Nucleus accumbens (tissue), 56 donors: ENCODE data around the gene DLGAP5.

Experiments used
- DNase-seq, 56 donors: peaks; one replicate each; lab custom pipeline; 2025; lab: John Stamatoyannopoulos, UW

Gene DLGAP5, protein sequence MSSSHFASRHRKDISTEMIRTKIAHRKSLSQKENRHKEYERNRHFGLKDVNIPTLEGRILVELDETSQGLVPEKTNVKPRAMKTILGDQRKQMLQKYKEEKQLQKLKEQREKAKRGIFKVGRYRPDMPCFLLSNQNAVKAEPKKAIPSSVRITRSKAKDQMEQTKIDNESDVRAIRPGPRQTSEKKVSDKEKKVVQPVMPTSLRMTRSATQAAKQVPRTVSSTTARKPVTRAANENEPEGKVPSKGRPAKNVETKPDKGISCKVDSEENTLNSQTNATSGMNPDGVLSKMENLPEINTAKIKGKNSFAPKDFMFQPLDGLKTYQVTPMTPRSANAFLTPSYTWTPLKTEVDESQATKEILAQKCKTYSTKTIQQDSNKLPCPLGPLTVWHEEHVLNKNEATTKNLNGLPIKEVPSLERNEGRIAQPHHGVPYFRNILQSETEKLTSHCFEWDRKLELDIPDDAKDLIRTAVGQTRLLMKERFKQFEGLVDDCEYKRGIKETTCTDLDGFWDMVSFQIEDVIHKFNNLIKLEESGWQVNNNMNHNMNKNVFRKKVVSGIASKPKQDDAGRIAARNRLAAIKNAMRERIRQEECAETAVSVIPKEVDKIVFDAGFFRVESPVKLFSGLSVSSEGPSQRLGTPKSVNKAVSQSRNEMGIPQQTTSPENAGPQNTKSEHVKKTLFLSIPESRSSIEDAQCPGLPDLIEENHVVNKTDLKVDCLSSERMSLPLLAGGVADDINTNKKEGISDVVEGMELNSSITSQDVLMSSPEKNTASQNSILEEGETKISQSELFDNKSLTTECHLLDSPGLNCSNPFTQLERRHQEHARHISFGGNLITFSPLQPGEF

DNA sequence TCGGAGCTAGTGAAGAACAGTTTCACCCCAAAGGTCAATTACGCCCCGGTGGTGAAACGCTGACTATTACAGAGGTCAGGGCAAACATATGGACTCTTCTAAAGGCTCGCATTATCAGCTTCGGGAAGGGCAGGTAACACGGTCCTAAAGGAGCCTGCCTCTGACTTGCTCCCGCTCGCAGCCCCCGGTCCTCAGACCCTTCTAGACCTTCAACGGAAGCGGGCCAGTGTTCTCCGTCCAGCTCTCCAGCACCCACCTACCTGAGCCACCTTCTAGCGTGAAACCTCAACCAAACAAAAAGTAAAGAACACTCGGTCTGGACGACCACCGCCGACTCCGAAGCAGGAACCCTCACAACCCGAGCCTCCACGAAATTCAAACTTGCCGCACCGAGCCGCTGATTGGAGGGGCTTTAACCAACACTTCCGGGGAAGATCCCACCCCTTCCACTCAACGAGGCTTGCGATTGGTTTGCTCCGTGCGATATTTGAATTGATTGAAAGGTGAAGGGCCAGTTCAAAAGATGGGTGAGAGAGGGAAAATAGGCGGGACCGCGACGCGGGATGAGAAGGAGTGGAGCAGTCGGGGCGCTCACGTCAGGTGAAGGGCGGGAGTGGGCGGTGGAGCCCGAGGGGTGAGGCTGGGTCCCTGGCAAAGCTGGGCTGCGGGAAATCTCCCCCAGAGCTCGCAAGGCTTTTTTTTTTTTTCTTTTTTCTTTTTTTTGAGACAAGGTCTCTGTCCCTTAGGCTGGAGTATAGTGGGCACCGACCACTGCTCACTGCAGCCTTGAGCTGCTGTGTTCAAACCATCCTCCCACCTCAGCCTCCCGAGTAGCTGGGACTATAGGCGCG lies at the start of gene DLGAP5:
DLGAP5 (minus strand) TSS at position 383 of the 851 bp plus-strand sequence. CDS start 2,406 bp downstream, outside the sequence.
- DNase-seq: peak; percentile 8 to 97 (median 88)

DNA sequence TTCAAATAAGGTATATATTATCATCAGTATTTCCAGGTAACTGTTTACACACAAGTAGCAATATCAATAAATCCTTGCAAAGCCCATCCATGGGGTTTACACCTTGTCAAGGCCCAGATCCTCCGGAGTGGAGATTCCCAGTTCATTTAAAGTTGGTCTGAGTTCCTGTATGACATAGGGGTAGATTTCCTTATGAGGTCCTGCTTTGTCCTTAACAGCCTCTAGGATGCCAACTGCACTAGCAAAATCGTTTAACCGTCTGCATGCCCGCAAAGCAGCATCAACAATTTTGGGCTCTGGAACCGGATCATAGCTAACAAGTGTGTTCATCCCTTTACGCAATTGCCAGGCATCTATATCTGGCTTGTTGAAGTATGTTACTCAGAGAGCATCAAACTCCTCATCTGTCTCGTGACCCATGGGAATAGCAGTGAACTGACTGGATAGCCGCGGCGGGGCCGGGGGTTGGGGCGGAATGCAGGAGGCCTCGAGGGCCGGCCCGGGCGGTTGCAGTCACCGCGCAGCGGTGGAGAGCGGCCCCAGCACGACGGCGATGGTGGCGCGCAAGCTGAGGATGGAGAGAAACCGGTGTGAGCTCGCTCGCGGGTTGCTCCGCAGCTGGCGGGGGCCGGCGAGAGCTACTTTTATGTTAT lies 49.3 kb upstream of the DLGAP5 start:
- DNase-seq: peak in 1 of 56 donors; percentile 0

- no peak for DNase-seq
Measured at GRCh38 chr14:55239320-55239719, 47.9 kb upstream of the DLGAP5 start.

DNA sequence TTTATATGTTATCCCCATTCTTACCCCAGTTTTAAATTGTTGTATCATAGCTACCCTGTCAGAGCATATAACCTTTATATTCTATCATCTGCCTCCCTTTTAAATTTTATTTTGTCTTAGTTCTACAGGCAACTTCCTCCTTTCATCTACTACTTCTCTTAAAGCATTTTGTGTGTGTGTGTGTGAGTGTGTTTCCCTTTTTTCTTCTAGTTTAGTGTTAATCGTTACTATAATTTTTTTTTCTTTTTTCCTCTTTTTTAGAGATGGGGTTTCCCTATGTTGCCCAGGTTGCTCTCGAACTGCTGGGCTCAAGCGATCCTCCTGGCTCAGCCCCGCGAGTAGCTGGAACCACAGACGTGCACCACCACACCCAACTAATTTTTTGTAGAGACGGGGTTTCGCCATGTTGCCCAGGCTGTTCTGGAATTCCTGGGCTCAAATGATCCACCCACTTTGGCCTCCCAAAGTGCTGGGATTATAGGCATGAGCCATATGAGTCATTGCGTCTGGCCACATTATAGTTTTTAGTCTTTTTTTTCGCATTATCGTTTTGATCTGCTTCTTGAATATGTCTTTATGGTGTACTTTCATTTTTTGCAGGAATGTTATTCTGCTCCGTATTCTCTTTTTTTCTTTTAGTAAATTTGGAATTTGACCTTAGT lies 46.8 kb upstream of the DLGAP5 start:
- DNase-seq: no peak

DNA sequence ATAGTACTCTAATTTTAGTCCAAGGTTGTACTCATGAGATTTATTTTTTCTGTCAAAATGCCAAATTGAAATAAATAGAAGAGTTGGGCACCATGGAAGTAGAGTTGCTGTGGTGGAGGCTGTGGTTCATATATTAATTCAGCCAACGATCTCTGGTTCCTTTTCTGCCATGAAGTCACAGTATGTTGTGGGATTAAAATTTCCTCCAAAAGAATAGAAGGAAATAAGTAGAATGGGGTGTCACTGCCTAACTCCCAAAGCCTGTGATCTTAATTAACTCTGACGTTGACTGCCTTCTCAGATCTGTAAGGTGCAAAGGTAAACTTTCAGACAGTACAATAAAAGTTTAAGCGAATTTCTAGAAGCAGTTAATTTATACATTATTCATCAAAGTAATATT lies 42.2 kb upstream of the DLGAP5 start:
- DNase-seq: no peak

GRCh38 chr14:55228261-55228660 lies 36.9 kb upstream of the DLGAP5 start:
- no peak for DNase-seq

GRCh38 chr14:55223364-55223763 lies 32.0 kb upstream of the DLGAP5 start:
- no peak for DNase-seq

- DNase-seq: no peak
Measured at GRCh38 chr14:55221968-55222367, 30.6 kb upstream of the DLGAP5 start.

- DNase-seq: no peak
Measured at GRCh38 chr14:55221186-55221585, 29.8 kb upstream of the DLGAP5 start.

DNA sequence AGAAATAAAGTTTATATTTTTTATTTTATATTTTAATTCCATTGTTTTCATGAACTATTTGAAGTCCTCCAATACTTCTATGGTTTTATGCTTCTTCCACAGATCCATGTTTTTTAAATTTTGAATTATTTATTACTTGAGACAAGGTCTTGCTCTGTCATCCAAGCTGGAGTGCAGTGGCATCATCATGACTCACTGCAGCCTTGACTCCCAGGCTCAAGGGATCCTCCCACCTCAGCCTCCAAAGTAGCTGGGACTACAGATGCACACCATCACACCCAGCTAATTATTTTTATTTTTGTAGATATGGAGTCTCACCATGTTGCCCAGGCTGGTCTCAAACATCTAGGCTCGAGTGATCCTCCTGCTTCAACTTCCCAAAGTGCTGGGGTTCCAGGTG lies 28.8 kb upstream of the DLGAP5 start:
- no peak for DNase-seq

GRCh38 chr14:55212634-55213033 lies 21.2 kb upstream of the DLGAP5 start:
- no peak for DNase-seq

GRCh38 chr14:55207832-55208231 lies 16.4 kb upstream of the DLGAP5 start:
- DNase-seq: no peak

GRCh38 chr14:55206175-55206693 lies 14.8 kb upstream of the DLGAP5 start:
- no peak for DNase-seq

- no peak for DNase-seq
Measured at GRCh38 chr14:55201219-55202101, 10.1 kb upstream of the DLGAP5 start.

DNA sequence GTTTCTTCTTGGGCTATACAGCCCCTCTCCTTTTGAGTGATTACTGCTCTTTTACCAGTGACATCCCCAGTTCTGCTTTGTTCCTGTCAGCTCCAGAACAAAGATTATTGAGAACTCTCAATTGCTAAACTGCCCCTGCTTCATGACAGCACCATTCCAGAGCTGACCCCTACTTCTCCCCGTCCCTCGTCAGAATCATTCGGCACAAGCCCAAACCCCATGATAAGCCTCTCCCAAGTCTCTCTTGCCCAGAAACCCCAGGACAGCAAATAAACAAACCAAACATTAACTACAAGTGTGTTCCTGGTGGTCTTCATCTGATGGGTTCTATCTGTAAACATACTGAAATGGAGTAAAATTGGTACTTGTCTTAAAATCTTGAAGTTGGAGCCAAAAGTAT lies 9.3 kb upstream of the DLGAP5 start:
- DNase-seq: no peak

- DNase-seq: no peak
Measured at GRCh38 chr14:55198749-55199148, 7.4 kb upstream of the DLGAP5 start.

DNA sequence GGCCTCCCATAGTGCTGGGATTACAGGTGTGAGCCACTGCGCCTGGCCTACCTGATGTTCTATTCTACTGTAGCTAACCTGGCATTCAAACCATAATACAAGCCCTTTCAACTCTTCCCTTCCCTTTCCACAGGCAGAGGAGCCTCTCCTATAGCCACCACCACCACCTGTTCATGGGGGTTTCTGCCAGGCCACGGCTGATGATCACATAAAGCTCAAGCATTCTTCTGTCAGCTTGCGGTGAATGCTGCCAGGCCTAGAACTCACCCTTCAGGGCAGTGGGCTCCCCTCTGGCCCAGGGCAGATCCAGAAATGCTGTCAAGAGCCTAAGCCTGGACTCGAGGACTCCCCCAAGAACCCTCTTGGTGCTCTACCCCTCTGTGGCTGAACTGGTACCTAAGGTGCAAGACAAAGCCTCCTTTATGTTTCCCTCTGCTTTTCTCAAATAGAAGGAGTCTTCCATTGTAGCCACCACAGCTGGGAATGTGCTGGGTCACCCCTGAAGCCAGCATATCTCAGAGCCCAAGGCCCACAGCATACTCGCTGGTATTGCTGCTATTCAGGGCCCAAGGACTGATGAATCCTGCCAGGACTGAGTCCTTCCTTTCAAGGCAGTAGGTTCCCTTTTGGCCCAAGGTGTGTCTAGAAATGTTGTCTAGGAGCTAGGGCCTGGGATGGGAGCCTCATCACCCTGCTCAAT lies 3.4 kb upstream of the DLGAP5 start:
- DNase-seq: no peak
